Limb (tissue), 2 donors: Measurements from ENCODE around the gene BTAF1.
"Not testable (repeated sequence)": the region's sequence is repeated elsewhere in the genome, so short reads cannot be mapped to it uniquely, and the experiment has no call there.

ENCODE experiments used
- DNase-seq, 2 donors: peaks; one replicate each; pipeline ENCODE4 v3.0.0-alpha.2; 2016; ENCODE audit errors: extremely low spot score in 2 of 2

BTAF1 gene

DNA sequence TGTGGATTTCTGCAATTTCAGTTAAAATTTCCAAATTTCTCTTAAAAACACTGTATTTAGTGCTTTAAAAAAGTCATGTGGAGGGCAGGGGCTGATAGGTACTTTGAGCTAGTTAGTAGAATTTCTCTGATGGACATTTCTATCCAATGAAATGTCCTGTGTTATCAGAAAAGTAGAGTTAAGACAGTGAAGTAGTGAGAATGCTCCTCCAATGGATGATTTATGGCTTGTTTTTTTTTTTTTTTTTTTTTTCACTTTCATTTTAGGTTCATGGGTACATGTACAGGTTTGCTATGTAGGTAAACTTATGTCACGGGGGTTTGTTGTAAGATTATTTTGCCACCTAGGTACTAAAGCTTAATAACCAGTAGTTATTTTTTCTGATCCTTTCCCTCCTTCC, 55.0 kb downstream of the BTAF1 start:
- no peak for DNase-seq

DNA sequence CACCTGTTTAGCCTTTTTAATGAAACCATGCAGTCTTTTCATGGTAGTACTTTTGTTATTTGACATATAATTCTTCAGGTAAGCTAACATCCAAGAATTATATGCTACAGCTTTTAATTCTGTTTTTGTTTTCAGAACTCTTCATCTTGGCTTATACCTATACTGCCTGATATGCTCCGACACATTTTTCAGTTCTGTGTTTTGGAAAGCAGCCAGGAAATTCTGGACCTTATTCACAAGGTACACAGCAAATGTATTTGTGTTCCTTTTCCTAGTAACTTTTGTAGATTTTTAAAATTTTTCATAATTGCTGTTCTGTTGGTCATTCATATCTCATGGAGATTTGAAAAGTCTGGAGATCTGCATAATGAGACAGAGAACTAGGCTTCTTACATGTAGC, 56.7 kb downstream of the BTAF1 start:
- DNase-seq: no peak

DNA sequence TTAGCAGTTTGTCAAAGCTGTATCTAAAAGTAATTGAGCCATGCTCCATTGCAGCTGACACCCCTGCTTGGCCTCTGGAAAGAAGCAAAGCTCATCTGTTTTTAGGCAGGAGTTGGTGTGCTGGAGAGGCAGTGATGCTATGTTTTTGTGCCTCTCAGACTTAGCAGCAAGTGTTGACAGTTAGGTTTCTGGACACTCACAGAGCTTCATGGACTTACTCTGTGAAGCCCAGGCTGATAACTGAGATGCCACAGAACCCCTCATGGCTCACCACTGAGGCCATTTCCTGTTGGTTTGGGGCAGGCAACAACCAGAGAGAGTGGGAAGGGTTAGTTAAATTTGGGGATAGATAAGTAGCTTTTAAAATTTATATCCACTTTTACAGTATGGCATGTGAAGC, 59.8 kb downstream of the BTAF1 start:
- no peak for DNase-seq

DNA sequence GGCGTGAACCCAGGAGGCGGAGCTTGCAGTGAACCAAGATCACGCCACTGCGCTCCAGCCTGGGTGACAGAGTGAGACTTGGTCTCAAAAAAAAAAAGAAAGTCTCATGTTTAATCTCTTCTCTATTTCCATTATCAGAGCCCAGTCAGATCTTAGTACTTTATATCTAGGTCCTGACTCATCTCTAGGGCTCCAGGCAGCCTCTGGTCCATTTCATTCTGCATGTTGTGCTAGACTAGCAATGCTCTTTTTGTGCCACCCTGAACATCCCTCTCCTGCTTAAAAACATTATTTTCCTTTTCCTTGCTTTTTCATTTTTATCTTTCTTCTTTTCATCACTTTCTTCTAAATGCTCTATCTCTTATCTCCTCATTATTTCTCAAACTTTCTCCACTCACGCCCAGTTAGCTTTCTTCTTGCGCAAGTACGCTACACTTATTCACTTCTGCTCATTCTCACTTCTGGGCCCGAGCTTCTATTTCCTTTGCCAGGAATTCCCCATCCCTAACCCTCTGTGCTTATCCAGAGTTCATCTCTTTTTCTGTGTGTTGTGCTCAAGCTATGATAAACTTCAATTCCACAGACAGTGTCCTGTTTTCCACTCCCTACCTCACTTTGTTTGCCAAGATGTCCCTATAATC, 63.9 kb downstream of the BTAF1 start:
- no peak for DNase-seq

DNA sequence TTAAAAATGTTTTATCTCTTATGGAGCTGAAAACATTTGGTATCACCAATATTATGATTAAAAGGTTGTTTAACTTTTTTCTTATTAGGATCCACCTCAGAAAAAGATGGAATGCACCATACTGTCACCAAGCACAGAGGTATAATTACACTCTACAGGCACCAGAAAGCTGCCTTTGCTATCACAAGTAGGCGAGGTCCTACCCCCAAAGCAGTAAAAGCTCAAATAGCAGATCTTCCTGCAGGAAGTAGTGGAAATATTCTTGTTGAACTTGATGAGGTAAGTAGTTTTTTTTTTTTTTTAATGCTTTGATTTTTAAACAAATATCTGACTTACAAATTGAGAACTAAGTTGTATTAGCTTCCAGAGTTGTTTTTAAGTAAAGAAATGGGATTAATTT, 68.5 kb downstream of the BTAF1 start:
- no peak for DNase-seq

DNA sequence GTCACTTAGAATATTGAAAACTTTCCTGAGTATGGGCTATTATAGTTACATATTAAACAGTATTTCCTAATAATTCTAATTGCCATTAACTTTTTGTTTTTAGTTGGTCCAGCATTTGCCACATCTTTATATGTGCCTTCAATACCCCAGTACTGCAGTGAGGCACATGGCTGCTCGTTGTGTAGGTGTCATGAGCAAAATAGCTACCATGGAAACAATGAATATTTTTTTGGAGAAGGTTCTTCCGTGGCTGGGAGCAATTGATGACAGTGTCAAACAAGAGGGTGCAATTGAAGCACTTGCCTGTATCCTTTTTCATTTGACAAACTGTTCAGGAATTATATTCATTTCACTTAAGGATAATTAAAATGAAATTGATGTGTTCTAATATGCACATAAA, 72.7 kb downstream of the BTAF1 start:
- DNase-seq: no peak

DNA sequence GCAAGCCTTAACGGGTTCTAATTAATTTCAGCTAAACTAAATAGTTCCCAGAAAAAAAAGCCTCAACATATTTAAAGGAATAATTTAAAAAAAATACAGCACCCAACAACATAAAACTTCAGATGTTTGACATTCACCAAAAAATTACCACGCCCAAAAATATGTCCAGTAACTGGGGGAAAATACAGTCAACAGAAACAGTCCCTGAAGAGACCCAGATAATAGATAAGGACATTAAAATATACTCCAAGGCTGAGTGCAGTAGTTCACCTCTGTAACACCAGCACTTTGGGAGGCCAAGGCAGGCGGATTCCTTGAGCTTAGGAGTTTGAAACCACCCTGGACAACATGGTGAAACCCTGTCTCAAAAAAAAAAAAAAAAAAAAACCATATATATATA, 78.0 kb downstream of the BTAF1 start:
- DNase-seq: no peak

DNA sequence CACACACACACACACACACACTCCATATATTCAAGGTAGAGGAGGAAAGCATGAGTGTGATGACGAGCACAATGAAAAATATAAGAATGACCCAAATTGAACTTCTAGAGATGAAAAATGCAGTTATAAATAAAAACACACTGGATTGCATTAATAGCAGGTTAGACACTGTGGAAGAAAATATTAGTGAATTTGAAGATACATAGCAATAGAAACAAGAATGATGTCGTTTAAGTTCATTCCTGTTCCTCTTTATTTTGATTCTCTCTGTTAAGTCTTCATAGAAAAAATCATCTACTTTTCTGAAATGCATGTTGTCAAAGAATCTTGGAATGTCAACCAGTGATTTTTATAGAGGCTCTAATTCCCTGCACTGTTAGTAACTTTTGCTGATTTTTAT, 78.4 kb downstream of the BTAF1 start:
- DNase-seq: no peak

DNA sequence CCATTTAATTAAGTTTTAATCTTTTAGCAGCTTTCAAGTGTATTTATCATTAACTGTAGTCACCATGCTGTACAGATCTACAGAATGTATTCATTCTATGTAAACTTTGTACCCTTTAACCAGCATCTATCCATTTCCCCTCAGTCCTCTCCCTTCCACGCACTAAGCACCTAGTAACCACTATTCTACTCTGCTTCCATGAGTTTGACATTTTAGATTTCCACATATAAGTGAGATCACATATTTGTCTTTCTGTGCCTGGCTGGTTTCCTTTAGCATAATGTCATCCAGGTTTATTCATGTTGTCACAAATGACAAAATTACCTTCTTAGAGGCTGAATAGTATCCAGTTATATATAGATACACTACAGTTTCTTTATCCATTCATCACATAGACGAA, 79.7 kb downstream of the BTAF1 start:
- no peak for DNase-seq

DNA sequence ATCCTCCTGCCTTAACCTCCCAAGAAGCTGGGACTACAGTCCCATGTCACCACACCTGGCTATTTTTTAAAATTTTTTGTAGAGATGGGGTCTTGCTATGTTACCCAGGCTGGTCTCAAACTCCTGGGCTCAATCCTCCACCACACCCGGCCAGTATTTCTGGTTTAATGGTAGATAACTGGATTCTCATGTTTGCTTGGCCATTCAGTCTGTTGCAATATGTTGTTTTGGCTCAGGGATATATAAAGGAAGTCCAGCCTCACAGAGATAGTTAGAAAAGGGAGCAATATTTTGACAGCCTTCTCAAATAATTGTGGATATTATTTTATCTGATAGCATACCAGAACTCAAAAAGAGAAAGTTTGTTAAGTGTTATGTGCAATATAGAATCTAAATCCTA, 82.4 kb downstream of the BTAF1 start:
- no peak for DNase-seq

DNA sequence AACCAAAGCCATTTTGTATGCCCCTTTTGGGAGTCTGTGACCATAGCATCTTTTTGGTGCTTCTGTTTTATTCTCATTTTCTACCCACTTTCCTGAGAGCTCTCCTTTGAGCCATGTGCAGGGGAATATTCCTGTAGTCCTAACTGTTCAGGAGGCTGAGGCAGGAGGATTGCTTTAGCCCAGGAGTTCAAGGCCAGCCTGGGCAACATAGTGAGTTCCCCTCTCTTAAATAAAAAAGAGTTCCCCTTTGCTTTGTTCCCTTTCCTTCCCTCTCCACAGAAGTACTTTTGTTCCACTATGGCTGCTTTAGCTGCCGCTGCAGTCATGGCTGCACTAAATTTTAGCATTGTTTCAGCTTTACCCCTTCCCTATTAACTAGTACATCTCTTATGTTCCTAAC, 85.9 kb downstream of the BTAF1 start:
- DNase-seq: no peak

DNA sequence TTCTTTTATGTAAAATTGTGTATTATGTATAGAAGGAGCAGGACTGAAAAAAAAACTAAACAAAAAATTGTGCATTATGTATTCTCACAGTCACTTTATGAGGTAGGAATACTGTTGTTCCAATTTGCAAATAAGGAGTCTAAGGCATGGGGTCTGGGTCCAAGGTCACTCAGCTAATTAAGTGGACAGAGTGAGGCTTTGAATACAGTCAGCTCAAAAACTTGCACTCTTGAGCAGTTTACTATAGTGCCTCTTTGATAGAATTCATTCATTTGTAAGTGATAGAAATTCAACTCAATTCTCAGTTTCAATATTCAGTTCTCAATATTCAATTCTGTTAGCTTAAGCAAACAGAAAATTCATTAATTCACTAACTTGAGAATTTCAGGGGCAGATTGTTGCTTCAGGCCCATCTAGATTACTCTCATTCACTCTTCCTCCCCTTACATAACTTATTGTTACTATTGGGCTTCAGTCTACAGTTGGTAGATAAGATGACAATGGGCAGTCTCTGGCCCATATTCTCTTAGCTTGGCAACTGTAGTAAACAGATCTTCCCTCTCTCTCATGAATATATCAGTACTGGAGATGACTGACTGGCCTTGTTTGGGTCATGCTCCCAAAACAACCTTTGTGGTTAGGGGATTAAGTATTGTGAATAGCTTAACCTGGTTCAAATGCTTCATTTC, 86.6 kb downstream of the BTAF1 start:
- DNase-seq: no peak

DNA sequence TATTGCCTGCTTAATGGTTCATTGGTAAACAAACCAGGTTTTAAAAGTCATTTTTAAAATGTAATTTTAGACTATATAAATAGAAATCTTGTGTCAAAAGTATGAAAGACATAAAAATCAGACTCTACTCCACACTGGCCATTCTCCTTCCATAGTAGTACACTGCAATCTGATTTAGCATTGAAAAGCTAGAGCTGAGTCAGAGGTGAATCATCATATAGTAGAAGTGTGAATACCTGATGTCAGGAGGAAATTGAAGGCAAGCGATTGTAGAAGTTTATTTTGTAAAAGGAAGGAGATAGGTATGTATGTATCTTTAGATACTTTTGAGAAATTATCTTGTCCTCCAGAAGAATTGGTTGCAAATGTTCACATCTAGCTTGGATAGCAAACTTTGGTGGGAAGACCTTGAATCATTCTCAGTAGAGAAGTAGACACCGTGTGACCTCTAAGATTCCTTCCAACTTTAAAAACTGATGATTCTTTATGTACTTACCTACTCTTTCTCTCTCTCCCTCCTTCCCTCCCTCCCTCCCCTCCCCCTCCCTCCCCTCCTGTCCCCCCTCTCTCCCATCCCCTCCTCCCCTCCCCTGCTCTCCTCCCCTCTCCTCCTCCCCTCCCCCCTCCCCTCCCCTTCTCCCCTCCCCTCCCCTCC, 88.1 kb downstream of the BTAF1 start:
- no peak for DNase-seq

DNA sequence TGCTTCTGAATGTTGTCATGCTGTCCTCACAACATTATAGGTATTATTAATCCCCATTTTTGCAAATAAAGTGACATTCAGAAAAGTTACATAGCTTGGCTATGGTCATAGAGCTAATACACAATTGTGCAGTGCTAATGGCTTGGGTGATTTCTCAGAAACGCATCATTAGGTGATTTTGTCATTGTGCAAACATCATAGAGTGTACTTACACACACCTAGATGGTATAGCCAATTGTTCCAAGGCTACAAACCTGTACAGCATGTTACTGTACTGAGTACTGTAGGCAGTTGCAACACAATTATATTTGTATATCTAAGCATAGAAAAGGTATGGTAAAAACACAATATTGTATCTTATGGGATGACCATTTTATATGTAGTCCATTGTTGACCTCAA, 91.0 kb downstream of the BTAF1 start:
- no peak for DNase-seq

DNA sequence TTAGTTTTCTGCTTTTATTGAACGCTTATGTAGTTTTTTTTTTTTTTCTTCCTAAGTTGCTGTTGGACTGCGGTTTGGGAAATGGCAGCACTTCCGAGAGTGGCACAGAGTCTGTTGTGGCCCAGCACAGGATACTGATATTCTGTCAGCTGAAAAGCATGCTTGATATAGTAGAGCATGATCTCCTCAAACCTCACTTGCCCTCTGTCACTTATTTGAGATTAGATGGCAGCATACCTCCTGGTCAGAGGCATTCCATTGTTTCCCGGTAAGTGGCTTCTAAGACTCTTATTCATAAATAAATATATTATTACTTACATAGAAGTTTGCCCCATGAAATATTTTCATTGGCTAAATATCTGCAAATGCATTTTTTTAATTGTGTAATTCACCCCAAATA, 101.1 kb downstream of the BTAF1 start:
- DNase-seq: no peak

DNA sequence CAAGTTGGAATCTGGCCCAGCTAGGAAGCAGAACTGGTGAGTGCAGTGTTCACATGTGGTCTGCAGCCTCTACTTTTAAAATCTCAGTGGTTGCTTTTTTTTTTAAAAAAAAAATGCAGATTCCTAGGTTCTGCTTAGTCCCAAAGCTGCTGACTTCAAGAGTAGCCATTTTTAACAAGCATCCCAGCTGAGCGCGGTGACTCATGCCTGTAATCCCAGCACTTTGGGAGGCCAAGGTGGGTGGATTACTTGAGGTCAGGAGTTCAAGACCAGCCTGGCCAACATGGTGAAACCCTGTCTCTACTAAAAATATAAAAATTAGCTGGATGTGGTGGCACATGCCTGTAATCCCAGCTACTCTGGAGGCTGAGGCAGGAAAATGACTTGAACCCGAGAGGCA, 101.8 kb downstream of the BTAF1 start:
- DNase-seq: not testable (repeated sequence)

DNA sequence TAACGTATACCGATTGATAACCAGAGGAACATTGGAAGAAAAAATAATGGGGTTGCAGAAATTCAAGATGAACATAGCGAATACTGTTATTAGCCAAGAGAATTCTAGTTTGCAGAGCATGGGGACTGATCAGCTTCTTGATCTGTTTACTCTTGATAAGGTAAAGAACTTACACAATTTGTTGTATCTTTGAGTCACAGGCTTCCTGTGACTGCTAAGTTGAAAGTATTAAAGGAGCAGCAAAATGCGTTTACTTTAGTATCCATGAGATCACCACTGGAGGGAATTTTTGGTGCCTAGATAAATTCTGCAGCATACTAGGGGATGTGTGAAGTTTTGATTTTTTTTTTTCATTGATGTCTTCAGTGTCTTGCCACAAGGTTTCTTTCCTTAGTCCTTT, 103.6 kb downstream of the BTAF1 start:
- DNase-seq: no peak

DNA sequence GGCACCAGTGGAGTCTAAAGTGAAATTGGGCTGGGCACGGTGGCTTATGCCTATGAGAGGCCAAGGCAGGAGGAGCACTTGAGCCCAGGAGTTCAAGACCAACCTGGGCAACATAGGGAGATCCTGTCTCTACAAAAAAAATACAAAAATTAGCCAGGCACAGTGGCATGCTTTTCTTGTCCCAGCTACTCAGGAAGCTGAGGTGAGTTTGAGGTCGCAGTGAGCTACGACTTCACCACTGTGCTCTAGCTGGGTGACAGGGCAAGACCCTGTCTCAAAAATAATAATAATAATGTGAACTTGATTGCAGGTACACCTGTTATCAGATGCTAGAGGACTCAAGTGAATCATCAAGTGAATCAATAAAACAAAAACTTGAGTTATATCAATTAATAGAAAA, 108.0 kb downstream of the BTAF1 start:
- no peak for DNase-seq

DNA sequence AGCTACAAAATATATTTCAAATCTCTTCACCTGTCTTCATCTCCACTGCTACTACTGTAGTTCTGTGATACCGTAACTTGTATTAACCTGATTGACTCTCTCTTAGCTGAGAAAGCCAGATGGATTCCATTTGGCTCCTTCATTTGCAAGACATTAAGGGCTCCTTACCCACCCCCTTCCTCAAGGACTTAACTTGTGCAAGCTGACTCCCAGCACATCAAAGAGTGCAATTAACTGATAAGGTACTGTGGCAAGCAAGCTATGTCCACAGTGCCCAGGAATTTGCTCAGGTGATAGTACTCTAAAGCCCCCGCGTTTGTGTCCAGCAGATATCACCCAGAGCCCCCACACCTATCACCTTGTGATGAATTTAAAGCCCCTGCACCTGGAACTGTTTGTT, 109.5 kb downstream of the BTAF1 start:
- not testable (repeated sequence) for DNase-seq

DNA sequence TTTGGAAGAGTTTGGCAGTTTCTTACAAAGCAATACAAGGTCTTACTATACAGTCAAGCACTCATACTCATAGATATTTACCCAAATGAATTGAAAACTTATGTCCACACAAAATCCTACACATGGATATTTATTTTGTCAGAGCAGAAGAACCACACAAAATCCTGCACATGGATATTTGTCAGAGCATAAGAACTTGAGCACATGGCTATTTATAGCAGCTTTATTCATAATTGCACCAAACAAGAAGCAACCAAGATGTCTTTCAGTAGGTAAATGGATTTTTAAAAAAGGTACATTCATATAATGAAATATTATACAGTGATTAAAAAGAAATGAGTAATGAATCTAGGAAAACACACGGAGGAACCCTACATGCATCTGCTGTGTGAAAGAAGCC, 115.4 kb downstream of the BTAF1 start:
- no peak for DNase-seq

DNA sequence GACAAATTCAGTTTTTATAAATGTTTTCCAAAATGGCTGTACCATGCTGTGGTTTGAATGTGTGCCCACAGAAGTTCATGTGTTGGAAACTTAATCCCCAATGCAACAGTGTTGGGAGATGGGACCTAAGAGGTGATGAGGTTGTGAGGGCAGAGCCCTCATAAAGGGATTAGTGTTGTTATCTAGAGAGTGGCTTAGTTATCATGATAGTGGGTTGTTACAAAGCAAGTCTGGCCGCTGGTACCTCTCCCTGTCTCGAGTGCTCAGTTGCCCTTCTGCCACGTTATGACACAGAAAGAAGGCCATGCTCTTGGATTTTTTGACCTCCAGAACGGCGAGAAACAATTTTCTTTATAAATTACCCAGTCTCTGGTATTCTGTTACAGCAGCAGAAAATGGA, 119.0 kb downstream of the BTAF1 start:
- no peak for DNase-seq

DNA sequence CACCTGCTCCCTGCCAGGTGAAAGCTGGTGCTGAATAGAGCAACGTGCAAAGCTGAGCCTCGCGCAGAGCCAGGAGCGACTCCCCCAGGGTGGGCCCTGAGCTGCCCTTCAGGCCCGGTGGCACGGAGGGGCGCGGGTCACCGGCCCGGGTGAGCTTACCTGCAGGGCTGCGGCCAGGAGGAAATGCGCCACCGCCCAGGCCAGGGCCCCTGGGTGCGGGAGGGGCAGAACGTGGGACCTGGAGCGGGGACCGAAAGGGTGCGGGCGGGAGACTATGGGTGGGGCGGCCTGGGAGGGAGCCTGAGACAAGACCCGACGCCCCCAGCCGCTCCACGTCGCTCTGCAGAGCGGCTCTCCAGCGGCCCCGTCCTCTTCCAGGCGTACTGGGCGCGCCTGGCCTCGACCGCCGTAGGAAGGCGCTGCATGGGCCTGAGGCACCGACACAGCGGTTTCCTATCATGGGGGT, 122.1 kb downstream of the BTAF1 start:
- DNase-seq: peak in 1 of 2 donors; percentile 35

DNA sequence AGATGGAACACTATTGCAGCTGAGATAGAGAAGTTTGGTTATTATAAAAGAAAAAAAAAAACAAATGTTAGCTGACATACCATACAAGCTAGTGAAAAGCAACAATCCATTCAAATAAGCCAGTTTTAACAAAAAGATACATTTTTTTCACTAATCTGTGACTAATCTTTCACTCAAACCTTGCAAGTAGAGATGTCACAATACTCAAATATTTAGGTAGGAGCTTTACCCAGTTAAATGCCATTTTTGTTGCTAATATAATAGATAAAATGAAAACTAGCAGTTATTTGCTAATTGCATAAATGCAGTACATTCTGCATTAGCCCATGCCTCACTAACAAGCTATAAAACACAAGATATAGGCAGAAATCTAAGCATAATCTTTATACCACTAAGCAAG, 123.6 kb downstream of the BTAF1 start:
- no peak for DNase-seq
